Neural progenitor cell (in vitro differentiated cells): Measurements from ENCODE around the gene CDCA5.

Experiments used
- CTCF ChIP-seq: fragments of 200-600 bp; sonication (generic); IDR thresholded peaks from 2 replicates; pipeline ENCODE4 v1.5.1; 2017; ENCODE audit warnings: antibody characterized with exemption, mild to moderate bottlenecking
- EZH2 ChIP-seq: fragments of 200-600 bp; sonication (generic); IDR thresholded peaks from 2 replicates; pipeline ENCODE4 v1.6.1; 2017; ENCODE audit warnings: antibody characterized with exemption, mild to moderate bottlenecking, moderate library complexity

DNA sequence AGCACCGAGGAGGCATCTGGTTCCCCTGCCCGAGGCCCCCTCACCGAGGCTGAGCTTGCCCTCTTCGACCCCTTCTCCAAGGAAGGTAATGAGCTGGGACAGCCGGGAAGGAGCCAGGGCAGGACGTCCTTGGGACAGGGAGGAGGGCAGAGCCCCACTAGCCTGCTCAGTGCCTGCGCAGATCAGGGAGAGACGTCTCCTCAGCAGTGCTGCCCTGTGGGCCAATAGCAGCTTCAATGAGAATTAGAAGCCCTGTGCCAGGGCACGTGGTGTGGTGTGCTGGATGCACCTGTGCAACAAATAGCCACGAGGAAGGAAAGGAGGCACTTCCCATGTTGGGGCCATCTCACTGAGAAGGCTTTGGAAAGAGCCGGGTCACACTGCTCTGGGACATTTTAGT lies 48.3 kb downstream of the CDCA5 start:
- TF ChIP-seq CTCF, result no peak
- TF ChIP-seq EZH2, result no peak
